ENCODE data around the gene RNASEH2A.
"Not testable (repeated sequence)": the region's sequence is repeated elsewhere in the genome, so short reads cannot be mapped to it uniquely, and the experiment has no call there.

The RNASEH2A gene

GRCh38 chr19:12834566-12834943 is 28.2 kb downstream of the RNASEH2A start, which contains the start of gene RTBDN:
Gene RTBDN (minus strand): TSS chr19:12834579. CDS start chr19:12829979, 4,600 bp downstream.
- peak in 1 of 14 donors; percentile 56 for DNase-seq

- DNase-seq, result peak in 1 of 14 donors; percentile 43
Observed at GRCh38 chr19:12834976-12835757, 28.8 kb downstream of the RNASEH2A start.

- no peak for DNase-seq
Observed at GRCh38 chr19:12836529-12836863, 30.1 kb downstream of the RNASEH2A start.

- DNase-seq, result no peak
Observed at GRCh38 chr19:12837225-12837624, 30.8 kb downstream of the RNASEH2A start.

GRCh38 chr19:12838182-12838885 is 31.9 kb downstream of the RNASEH2A start, which contains the start of gene MAST1:
Gene MAST1 (plus strand): TSS chr19:12838515. CDS start chr19:12838573, 58 bp downstream.
- DNase-seq, result peak in 2 of 14 donors; percentile 32 to 38

GRCh38 chr19:12838886-12839756 is 32.7 kb downstream of the RNASEH2A start:
- DNase-seq, result peak in 1 of 14 donors; percentile 49

- peak in 1 of 14 donors; percentile 83 for DNase-seq
Observed at GRCh38 chr19:12840091-12841079, 34.0 kb downstream of the RNASEH2A start.

GRCh38 chr19:12841094-12841493 is 34.7 kb downstream of the RNASEH2A start:
- peak in 2 of 14 donors; percentile 18 to 70 for DNase-seq

GRCh38 chr19:12842511-12842910 is 36.1 kb downstream of the RNASEH2A start:
- no peak for DNase-seq

GRCh38 chr19:12843328-12843727 is 36.9 kb downstream of the RNASEH2A start:
- no peak for DNase-seq

- DNase-seq, result no peak
Observed at GRCh38 chr19:12843999-12844732, 37.8 kb downstream of the RNASEH2A start.

- DNase-seq, result not testable (repeated sequence)
Observed at GRCh38 chr19:12846613-12847012, 40.2 kb downstream of the RNASEH2A start.

GRCh38 chr19:12847159-12848139 is 41.1 kb downstream of the RNASEH2A start:
- DNase-seq, result peak; percentile 6 to 87 (median 56)

GRCh38 chr19:12856653-12857052 is 50.3 kb downstream of the RNASEH2A start:
- no peak for DNase-seq

- DNase-seq, result no peak
Observed at GRCh38 chr19:12858041-12858928, 51.9 kb downstream of the RNASEH2A start.

GRCh38 chr19:12859546-12859945 is 53.2 kb downstream of the RNASEH2A start:
- DNase-seq, result no peak

All from C1 segment of cervical spinal cord (tissue), 14 donors.